HT1080 (cell line): ENCODE measurements around the gene WDR26. TPM values are rescaled to one million over a fixed set of nuclear protein-coding genes. Genes with fewer than 3 reads are reported as not detected.
"Not testable (repeated sequence)": the region's sequence is repeated elsewhere in the genome, so short reads cannot be mapped to it uniquely, and the experiment has no call there.

Experiments used
- DNase-seq: peaks from one replicate; pipeline ENCODE4 v3.0.0-alpha.2; 2015; ENCODE audit warnings: low read depth
- total RNA-seq: library from RNA; depleted of rRNA; stranded (reverse); fragments of >200 nt; shearing (Covaris generic); gene quantifications from 2 replicates; pipeline ENCODE4 v1.2.3, GENCODE V29; 2014

Gene WDR26
- total RNA-seq, 1 experiment from 2014 or later = 27.4 TPM

GRCh38 chr1:224433701-224434672 lies 610 bp downstream of the WDR26 start:
- DNase-seq = no peak

- DNase-seq = no peak
These were observed 1.4 kb downstream of the WDR26 start for GRCh38 chr1:224433041-224433691.

- peak; percentile 18 for DNase-seq
These were observed 1.9 kb downstream of the WDR26 start for GRCh38 chr1:224432672-224433040.

GRCh38 chr1:224432146-224432545 lies 2.5 kb downstream of the WDR26 start:
- no peak for DNase-seq

- no peak for DNase-seq
These were observed 2.9 kb downstream of the WDR26 start for GRCh38 chr1:224431726-224432125.

GRCh38 chr1:224430511-224431113 lies 4.0 kb downstream of the WDR26 start:
- peak; percentile 73 for DNase-seq

- no peak for DNase-seq
These were observed 4.8 kb downstream of the WDR26 start for GRCh38 chr1:224429616-224430326.

GRCh38 chr1:224428713-224429112 lies 5.9 kb downstream of the WDR26 start:
- not testable (repeated sequence) for DNase-seq

GRCh38 chr1:224427346-224427745 lies 7.3 kb downstream of the WDR26 start:
- DNase-seq = peak; percentile 75

GRCh38 chr1:224426869-224427268 lies 7.7 kb downstream of the WDR26 start:
- not testable (repeated sequence) for DNase-seq

GRCh38 chr1:224425279-224425884 lies 9.2 kb downstream of the WDR26 start:
- no peak for DNase-seq

GRCh38 chr1:224420106-224420505 lies 14.5 kb downstream of the WDR26 start:
- no peak for DNase-seq

GRCh38 chr1:224411766-224412165 lies 22.8 kb downstream of the WDR26 start:
- peak; percentile 23 for DNase-seq

- no peak for DNase-seq
These were observed 26.4 kb downstream of the WDR26 start for GRCh38 chr1:224408294-224408590.

GRCh38 chr1:224407571-224408293 lies 26.9 kb downstream of the WDR26 start:
- DNase-seq = peak; percentile 13

- no peak for DNase-seq
These were observed 28.4 kb downstream of the WDR26 start for GRCh38 chr1:224406216-224406615.

GRCh38 chr1:224405604-224405970 lies 29.0 kb downstream of the WDR26 start:
- DNase-seq = no peak

- no peak for DNase-seq
These were observed 29.5 kb downstream of the WDR26 start for GRCh38 chr1:224404916-224405603.

GRCh38 chr1:224402472-224403036 lies 32.0 kb downstream of the WDR26 start:
- DNase-seq = no peak

- no peak for DNase-seq
These were observed 34.7 kb downstream of the WDR26 start for GRCh38 chr1:224399887-224400286.
